Sigmoid colon (tissue), 7 donors: Measurements from ENCODE around the gene PTTG2. TPM values are rescaled to one million over a fixed set of nuclear protein-coding genes. Genes with fewer than 3 reads are reported as not detected.

Experiments
- DNase-seq: peaks from one replicate; pipeline ENCODE4 v3.0.0-alpha.2; 2019
- H3K27ac ChIP-seq, 4 donors: fragments of 200-600 bp; sonication (generic); one replicate each; pipeline ENCODE4 v1.5.1; 2016 to 2019; ENCODE audit warnings: mild to moderate bottlenecking in 1 of 4
- H3K27me3 ChIP-seq, 3 donors: fragments of 200-600 bp; sonication (generic); one replicate each; pipeline ENCODE4 v1.5.1; 2019; ENCODE audit warnings: mild to moderate bottlenecking in 1 of 3
- H3K36me3 ChIP-seq, 4 donors: fragments of 200-600 bp; sonication (generic); one replicate each; pipeline ENCODE4 v1.5.1; 2016 to 2019
- H3K4me1 ChIP-seq, 4 donors: fragments of 200-600 bp; sonication (generic); one replicate each; pipeline ENCODE4 v1.5.1; 2017 to 2019
- H3K4me3 ChIP-seq, 4 donors: fragments of 200-600 bp; sonication (generic); one replicate each; pipeline ENCODE4 v1.5.1; 2017 to 2019; ENCODE audit warnings: mild to moderate bottlenecking in 2 of 4, moderate library complexity in 1 of 4
- H3K9me3 ChIP-seq, 4 donors: fragments of 200-600 bp in 3 of 4; sonication (generic) in 3 of 4; one replicate each; pipeline versions ENCODE4 v1.5.1 to v1.6.1; 2013 to 2019
- CTCF ChIP-seq, 4 experiments: fragments of 450-650 bp in 3 of 4; fragments of 200-600 bp in 1 of 4; IDR thresholded peaks; one replicate each; pipeline ENCODE4 v1.5.1; 2016 to 2019; ENCODE audit warnings: antibody characterized with exemption in 4 of 4, mild to moderate bottlenecking in 3 of 4, moderate library complexity in 2 of 4
- EP300 ChIP-seq, 4 donors: sonication (generic); formaldehyde crosslinking; IDR thresholded peaks; one replicate each; pipeline ENCODE4 v1.6.1; 2017; ENCODE audit warnings: antibody characterized with exemption in 4 of 4
- POLR2A ChIP-seq, 2 donors: fragments of 450-650 bp; IDR thresholded peaks; one replicate each; pipeline ENCODE4 v1.6.1; 2016; ENCODE audit warnings: antibody characterized with exemption in 2 of 2, mild to moderate bottlenecking in 2 of 2, moderate library complexity in 2 of 2
- POLR2AphosphoS5 ChIP-seq, 4 donors: sonication (generic); formaldehyde crosslinking; IDR thresholded peaks; one replicate each; pipeline ENCODE4 v1.6.1; 2017; ENCODE audit warnings: antibody characterized with exemption in 4 of 4
- WGBS, 2 donors: extraction: QIAGEN DNeasy Blood & Tissue Kit; methylation state at CpG; one replicate each; pipeline ENCODE4 v1.1.7; 2013; 5-methylcytosine and 5-hydroxymethylcytosine counted together
- intact Hi-C: fragments of 100-400 bp; cut with DNase I; formaldehyde crosslinking; loops from one replicate; pipeline ENCODE4 v1.15.1; 2023
- polyA plus RNA-seq, 3 donors: library from polyadenylated mRNA; stranded (reverse); fragments of 200-250 nt; gene quantifications; one replicate each; pipeline ENCODE4 v1.2.3, GENCODE V29; 2013
- total RNA-seq, 4 donors: library from RNA; depleted of rRNA; stranded (reverse); fragments of >200 nt; gene quantifications; one replicate each; pipeline ENCODE4 v1.1.0, GENCODE V29; 2016
- donor health status: healthy with polysubstance abuse.
- donor health status: Bipolar disorder and iron deficiency.
- donor health status: healthy.

PTTG2 gene
- total and polyA plus RNA-seq, 7 donors: 0.28 to 7.7 (median 5.7) TPM; not detected in 2

DNA sequence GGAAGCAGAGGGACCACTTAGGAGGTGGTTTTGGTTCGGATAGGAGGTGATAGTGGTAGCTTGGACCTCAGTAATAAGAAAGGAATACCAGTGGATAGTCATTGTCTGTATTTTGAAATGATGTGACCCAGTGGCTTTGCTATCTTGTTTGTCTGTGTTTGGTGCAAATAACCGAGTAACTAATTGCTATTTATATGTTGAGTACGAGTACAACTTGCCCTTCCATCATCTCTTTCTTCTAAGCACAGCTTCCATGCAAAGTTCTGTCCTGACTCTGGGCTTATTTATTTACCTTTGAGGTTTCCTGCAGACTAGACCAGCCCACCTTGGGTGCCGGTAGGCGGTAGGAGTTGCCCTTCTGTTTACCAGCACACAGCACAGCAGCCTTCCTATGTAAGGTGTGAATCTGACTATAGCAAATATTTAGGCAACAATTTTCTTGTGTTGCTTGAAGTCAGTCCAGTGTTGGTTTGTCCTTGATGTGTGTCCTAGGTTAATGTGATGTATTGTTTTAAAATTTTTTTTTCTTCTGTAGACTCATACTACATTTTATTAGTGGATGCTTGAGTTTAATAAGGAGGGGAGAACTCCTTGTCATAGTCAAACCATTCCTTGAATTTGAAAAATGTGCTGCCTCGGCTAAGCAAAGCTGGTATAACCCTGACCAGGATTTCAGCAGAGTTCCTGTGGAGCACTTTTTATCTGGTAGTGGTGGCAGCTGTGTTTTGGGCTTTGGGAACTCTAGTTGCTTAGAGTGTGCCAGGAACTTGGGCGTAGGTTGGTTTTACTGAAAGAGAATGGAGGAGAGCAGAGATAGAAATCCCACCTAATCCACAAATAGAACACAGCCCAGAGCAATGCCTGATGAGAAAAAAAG, 21.9 kb downstream of the PTTG2 start:
- peak overlapping the region; percentile 70 to 98 (median 98) for H3K27ac ChIP-seq
- 46 to 59% methylated on average over 7 of the region's 7 CpGs for WGBS, 2 donors
- intact Hi-C loops: no loop called here
- H3K4me1 ChIP-seq: peaks cover 0 to 78% (median 63%) of the 10 kb centered on the region in 4 donors
- H3K9me3 ChIP-seq: no peaks in the 10 kb centered on the region
- no peaks in the 10 kb centered on the region for H3K27me3 ChIP-seq
- no peak for DNase-seq
- no peak overlapping the region for H3K4me3 ChIP-seq
- no peaks in the 10 kb centered on the region for H3K36me3 ChIP-seq
- TF ChIP-seq EP300 (IDR thresholded peaks at IDR 0.05) (no peak), CTCF (IDR thresholded peaks at IDR 0.05) (no peak), POLR2AphosphoS5 (IDR thresholded peaks at IDR 0.05) (no peak), POLR2A (IDR thresholded peaks at IDR 0.05) (no peak)

DNA sequence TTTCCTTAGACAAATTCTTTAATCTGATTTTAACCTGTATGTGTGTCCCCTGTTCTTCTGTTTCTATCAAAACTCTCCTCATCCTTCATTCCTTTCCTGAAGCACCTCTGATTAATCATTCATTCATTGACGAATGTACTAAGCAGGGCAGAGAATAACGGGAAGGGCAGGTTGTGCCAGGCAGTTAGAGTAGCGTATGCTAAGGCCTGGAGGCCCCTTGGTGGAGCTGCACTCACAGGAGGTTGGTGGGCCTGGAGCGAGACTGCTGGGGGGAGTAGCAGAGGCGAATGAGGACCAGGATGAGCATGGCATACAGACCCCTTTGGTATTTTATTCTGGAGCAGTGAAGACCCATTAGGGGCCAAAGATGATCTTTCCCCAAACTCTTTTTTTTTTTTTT, 22.5 kb downstream of the PTTG2 start:
- Histone ChIP-seq H3K4me3 (no peak overlapping the region), H3K9me3 (no peaks in the 10 kb centered on the region), H3K36me3 (no peaks in the 10 kb centered on the region), H3K27me3 (no peaks in the 10 kb centered on the region), H3K27ac (peak overlapping the region; percentile 70 to 98 (median 98)), H3K4me1 (peaks cover 0 to 84% (median 66%) of the 10 kb centered on the region in 4 donors)
- DNase-seq: no peak
- TF ChIP-seq EP300 (IDR thresholded peaks at IDR 0.05): peak in 1 of 4 donors; percentile 11
- TF ChIP-seq POLR2AphosphoS5 (IDR thresholded peaks at IDR 0.05): no peak
- no peak for TF ChIP-seq CTCF (IDR thresholded peaks at IDR 0.05)
- no peak for TF ChIP-seq POLR2A (IDR thresholded peaks at IDR 0.05)
- intact Hi-C loops: no loop called here
- WGBS, 2 donors: 75 to 84% methylated on average over 5 of the region's 5 CpGs

DNA sequence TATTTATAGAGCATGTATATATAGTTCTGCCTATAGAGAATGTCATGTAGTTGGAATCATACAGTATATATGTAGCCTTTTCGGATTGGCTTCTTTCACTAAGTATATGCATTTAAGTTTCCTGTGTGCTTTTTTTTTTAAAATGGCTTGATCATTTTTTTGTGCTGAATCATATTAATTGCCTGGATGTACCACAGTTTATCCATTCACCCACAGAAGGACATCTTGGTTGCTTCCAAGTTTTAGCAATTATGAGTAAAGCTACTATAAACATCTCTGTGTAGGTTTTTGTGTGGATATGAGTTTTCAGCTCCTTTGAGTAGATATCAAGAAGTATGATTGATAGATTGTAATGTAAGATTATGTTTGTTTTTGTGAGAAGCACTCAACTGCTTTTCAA, 23.8 kb downstream of the PTTG2 start:
- intact Hi-C loops: no loop called here

GRCh38 chr4:37985730-37986275, 25.6 kb downstream of the PTTG2 start:
- DNase-seq: no peak
- Histone ChIP-seq H3K9me3 (no peaks in the 10 kb centered on the region), H3K4me1 (peaks cover 0 to 87% (median 71%) of the 10 kb centered on the region in 4 donors), H3K36me3 (no peaks in the 10 kb centered on the region), H3K4me3 (no peak overlapping the region), H3K27me3 (no peaks in the 10 kb centered on the region), H3K27ac (peak overlapping the region; percentile 11 to 98 (median 54))
- intact Hi-C loops: no loop called here
- TF ChIP-seq POLR2AphosphoS5 (IDR thresholded peaks at IDR 0.05): no peak
- TF ChIP-seq CTCF (IDR thresholded peaks at IDR 0.05): no peak
- TF ChIP-seq EP300 (IDR thresholded peaks at IDR 0.05): no peak
- TF ChIP-seq POLR2A (IDR thresholded peaks at IDR 0.05): no peak
- WGBS, 2 donors: 71 to 85% methylated on average over 3 of the region's 3 CpGs

More for the DNA sequence above, 23.8 kb downstream of the PTTG2 start:
- TF ChIP-seq POLR2A (IDR thresholded peaks at IDR 0.05) (no peak), CTCF (IDR thresholded peaks at IDR 0.05) (no peak), POLR2AphosphoS5 (IDR thresholded peaks at IDR 0.05) (no peak), EP300 (IDR thresholded peaks at IDR 0.05) (no peak)
- peaks cover 0 to 87% (median 69%) of the 10 kb centered on the region in 4 donors for H3K4me1 ChIP-seq
- peak overlapping the region; percentile 70 to 98 (median 98) for H3K27ac ChIP-seq
- H3K9me3 ChIP-seq: no peaks in the 10 kb centered on the region
- no peaks in the 10 kb centered on the region for H3K27me3 ChIP-seq
- H3K4me3 ChIP-seq: no peak overlapping the region
- H3K36me3 ChIP-seq: no peaks in the 10 kb centered on the region
- DNase-seq: no peak
- 89 to 98% methylated on average over 1 of the region's 1 CpG for WGBS, 2 donors
